Endothelial cell (in vitro differentiated cells): ENCODE data around the gene NOXO1. TPM values are rescaled to one million over a fixed set of nuclear protein-coding genes. Genes with fewer than 3 reads are reported as not detected.
A peak's percentile ranks its signal among the peaks of the same experiment; 100 is the strongest.

Experiments
- DNase-seq: peaks from one replicate; pipeline ENCODE4 v3.0.0; 2021; ENCODE audit warnings: low spot score
- H3K27ac Mint-ChIP-seq: one replicate; pipeline ENCODE4 v1.8.0; 2021; ENCODE audit warnings: mixed read lengths, inconsistent platforms; ENCODE audit not compliant: unreplicated experiment
- H3K27me3 Mint-ChIP-seq: one replicate; pipeline ENCODE4 v1.8.0; 2021; ENCODE audit warnings: mild to moderate bottlenecking, moderate library complexity, mixed read lengths, inconsistent platforms; ENCODE audit not compliant: unreplicated experiment
- H3K36me3 Mint-ChIP-seq: one replicate; pipeline ENCODE4 v1.8.0; 2021; ENCODE audit warnings: mild to moderate bottlenecking, low read depth, mixed read lengths, inconsistent platforms; ENCODE audit not compliant: unreplicated experiment
- H3K4me1 Mint-ChIP-seq: one replicate; pipeline ENCODE4 v1.8.0; 2021; ENCODE audit warnings: mild to moderate bottlenecking, mixed read lengths, inconsistent platforms; ENCODE audit not compliant: unreplicated experiment
- H3K4me3 Mint-ChIP-seq: one replicate; pipeline ENCODE4 v1.8.0; 2021; ENCODE audit warnings: mild to moderate bottlenecking, mixed read lengths, inconsistent platforms; ENCODE audit not compliant: unreplicated experiment
- H3K9me3 Mint-ChIP-seq: one replicate; pipeline ENCODE4 v1.8.0; 2021; ENCODE audit warnings: mixed read lengths, inconsistent platforms; ENCODE audit not compliant: unreplicated experiment
- CTCF ChIP-seq: fragments of 200-600 bp; sonication (generic); IDR thresholded peaks from one replicate; pipeline ENCODE4 v1.5.0; 2021; ENCODE audit warnings: antibody characterized with exemption; ENCODE audit not compliant: unreplicated experiment
- total RNA-seq: library from RNA; stranded (reverse); fragmentation: NEBNext Ultra II Directional; extraction: Animal tissue kit (Norgen Biotek cat#: 25700); gene quantifications from one replicate; pipeline ENCODE4 v1.2.1, GENCODE V29; 2021; ENCODE audit not compliant: unreplicated experiment

The NOXO1 gene
- total RNA-seq, 1 donor from 2014 or later = 0.23 TPM

- peak overlapping the region; percentile 42 for H3K4me3 Mint-ChIP-seq
- H3K9me3 Mint-ChIP-seq = no peaks in the 10 kb centered on the region
- peaks cover 5% of the 10 kb centered on the region for H3K36me3 Mint-ChIP-seq
- H3K27me3 Mint-ChIP-seq = peaks cover 33% of the 10 kb centered on the region
- H3K4me1 Mint-ChIP-seq = peaks cover 13% of the 10 kb centered on the region
- no peak for DNase-seq
- no peak overlapping the region for H3K27ac Mint-ChIP-seq
- no peak for TF ChIP-seq CTCF
Measured at GRCh38 chr16:1987198-1987597, 5.9 kb upstream of the NOXO1 start.

- peaks cover 38% of the 10 kb centered on the region for H3K27me3 Mint-ChIP-seq
- no peak for TF ChIP-seq CTCF
Measured at GRCh38 chr16:1985466-1986150, 4.3 kb upstream of the NOXO1 start.

GRCh38 chr16:1984347-1985225 lies 3.3 kb upstream of the NOXO1 start:
- Mint-ChIP-seq H3K4me1 (peaks cover 14% of the 10 kb centered on the region), H3K9me3 (no peaks in the 10 kb centered on the region), H3K27ac (peak overlapping the region; percentile 67), H3K4me3 (peak overlapping the region; percentile 89), H3K36me3 (peaks cover 5% of the 10 kb centered on the region), H3K27me3 (peaks cover 40% of the 10 kb centered on the region)
- no peak for TF ChIP-seq CTCF
- no peak for DNase-seq

More at GRCh38 chr16:1985466-1986150, 4.3 kb upstream of the NOXO1 start:
- H3K36me3 Mint-ChIP-seq = peaks cover 5% of the 10 kb centered on the region
- peaks cover 14% of the 10 kb centered on the region for H3K4me1 Mint-ChIP-seq
- peak overlapping the region; percentile 89 for H3K4me3 Mint-ChIP-seq
- no peaks in the 10 kb centered on the region for H3K9me3 Mint-ChIP-seq
- DNase-seq = no peak
- no peak overlapping the region for H3K27ac Mint-ChIP-seq

- peak within 1 kb of the TSS; percentile 67 for H3K27ac Mint-ChIP-seq
- no peaks in the 10 kb centered on the region for H3K9me3 Mint-ChIP-seq
- peaks cover 36% of the 10 kb centered on the region for H3K27me3 Mint-ChIP-seq
- H3K4me1 Mint-ChIP-seq = peaks cover 14% of the 10 kb centered on the region
- H3K36me3 Mint-ChIP-seq = peaks cover 5% of the 10 kb centered on the region
- TF ChIP-seq CTCF = peak; percentile 25
- DNase-seq = peak; percentile 98
- H3K4me3 Mint-ChIP-seq = peak within 1 kb of the TSS; percentile 89
Measured at GRCh38 chr16:1983544-1984346, 2.5 kb upstream of the NOXO1 start, which contains the start of gene GFER. GFER (plus strand) TSS chr16:1984193; CDS start chr16:1984219, 26 bp downstream.
